Fibroblast of villous mesenchyme (primary cell): ENCODE results near the gene MCU. TPM values are rescaled to one million over a fixed set of nuclear protein-coding genes. Genes with fewer than 3 reads are reported as not detected.

Source experiments
- DNase-seq: peaks from one replicate; pipeline ENCODE4 v3.0.0-alpha.2; 2010; ENCODE audit warnings: low read depth
- H3K4me3 ChIP-seq: 2 replicates; pipeline ENCODE4 v1.5.1; 2011; ENCODE audit warnings: low read depth, mild to moderate bottlenecking, low read length
- total RNA-seq: library from RNA; depleted of rRNA; stranded (reverse); fragments of >200 nt; gene quantifications from 2 replicates; pipeline ENCODE4 v1.2.3, GENCODE V29; 2012
- TF ChIP-seq, protein P1 (sequence below): IDR thresholded peaks from 2 replicates; pipeline ENCODE4 v1.5.1; 2012; ENCODE audit warnings: low read depth, mild to moderate bottlenecking, low read length; ENCODE audit not compliant: insufficient read depth

MCU gene
- total RNA-seq, 1 donor, result 41.9 TPM

DNA sequence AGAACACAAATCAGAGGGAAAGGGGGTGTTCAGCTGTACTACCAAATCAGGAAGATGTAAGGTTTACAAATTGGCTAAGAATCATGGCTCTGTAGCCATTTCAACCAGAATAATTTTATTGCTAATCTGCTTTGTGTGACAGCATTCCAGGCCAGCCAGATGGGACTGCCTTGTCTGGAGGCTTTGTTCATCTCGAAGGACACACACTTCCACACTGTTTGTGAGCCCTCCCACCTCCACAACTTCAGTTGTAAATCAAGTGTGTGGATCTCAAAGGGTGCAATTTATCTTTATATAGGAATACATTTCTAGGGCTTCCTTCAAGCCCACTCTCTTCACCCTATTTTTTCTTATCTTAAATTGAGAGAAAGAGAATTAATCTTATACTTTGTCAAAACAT is 194.7 kb downstream of the MCU start:
- TF ChIP-seq, protein P1, sequence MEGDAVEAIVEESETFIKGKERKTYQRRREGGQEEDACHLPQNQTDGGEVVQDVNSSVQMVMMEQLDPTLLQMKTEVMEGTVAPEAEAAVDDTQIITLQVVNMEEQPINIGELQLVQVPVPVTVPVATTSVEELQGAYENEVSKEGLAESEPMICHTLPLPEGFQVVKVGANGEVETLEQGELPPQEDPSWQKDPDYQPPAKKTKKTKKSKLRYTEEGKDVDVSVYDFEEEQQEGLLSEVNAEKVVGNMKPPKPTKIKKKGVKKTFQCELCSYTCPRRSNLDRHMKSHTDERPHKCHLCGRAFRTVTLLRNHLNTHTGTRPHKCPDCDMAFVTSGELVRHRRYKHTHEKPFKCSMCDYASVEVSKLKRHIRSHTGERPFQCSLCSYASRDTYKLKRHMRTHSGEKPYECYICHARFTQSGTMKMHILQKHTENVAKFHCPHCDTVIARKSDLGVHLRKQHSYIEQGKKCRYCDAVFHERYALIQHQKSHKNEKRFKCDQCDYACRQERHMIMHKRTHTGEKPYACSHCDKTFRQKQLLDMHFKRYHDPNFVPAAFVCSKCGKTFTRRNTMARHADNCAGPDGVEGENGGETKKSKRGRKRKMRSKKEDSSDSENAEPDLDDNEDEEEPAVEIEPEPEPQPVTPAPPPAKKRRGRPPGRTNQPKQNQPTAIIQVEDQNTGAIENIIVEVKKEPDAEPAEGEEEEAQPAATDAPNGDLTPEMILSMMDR, result no peak
- no peak for DNase-seq
- H3K4me3 ChIP-seq, result no peak overlapping the region

DNA sequence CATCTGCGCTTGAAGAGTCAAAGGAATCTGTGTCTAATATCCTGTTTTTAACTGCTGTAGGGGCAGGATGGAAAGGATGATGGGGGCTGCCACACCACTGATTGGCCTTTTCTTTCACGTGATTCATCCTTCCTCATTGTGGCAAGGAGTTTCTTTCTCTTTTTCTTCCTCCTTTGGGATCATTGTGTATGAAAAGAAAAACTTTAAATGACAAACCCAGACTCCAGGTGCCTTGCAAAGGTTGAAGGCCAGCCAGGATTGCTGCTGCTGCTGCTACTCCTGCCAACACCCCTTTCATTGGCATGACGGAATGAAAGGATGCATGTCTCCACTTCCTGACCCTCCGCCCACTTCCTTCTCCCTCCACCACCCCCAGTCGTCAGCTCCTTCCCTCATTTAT is 195.1 kb downstream of the MCU start:
- H3K4me3 ChIP-seq, result no peak overlapping the region
- TF ChIP-seq, protein P1, result no peak
- DNase-seq, result no peak

DNA sequence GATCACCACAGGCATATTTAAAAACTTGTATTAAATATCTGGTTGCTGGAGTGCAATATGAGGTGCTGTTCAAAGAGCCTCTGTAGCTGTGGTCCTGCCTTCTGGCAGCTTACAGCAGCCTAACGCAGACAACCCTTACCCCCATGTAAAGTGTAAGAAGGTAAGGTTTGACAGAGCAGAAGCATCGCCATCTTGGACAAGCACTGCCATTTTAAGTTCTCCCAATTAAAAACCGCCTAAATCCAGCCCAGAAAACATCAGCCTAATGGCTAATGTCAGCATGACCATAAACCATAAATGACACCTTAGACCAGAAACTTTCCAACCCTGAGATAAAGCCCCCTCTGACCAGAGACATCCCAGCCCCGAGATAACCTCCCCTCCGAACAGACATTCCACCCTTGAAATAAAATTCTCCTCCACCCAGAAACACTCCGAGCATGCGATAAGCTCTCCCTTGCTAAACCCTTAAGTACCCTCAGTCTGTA is 196.3 kb downstream of the MCU start:
- TF ChIP-seq, protein P1, result no peak
- H3K4me3 ChIP-seq, result no peak overlapping the region
- DNase-seq, result peak; percentile 8

DNA sequence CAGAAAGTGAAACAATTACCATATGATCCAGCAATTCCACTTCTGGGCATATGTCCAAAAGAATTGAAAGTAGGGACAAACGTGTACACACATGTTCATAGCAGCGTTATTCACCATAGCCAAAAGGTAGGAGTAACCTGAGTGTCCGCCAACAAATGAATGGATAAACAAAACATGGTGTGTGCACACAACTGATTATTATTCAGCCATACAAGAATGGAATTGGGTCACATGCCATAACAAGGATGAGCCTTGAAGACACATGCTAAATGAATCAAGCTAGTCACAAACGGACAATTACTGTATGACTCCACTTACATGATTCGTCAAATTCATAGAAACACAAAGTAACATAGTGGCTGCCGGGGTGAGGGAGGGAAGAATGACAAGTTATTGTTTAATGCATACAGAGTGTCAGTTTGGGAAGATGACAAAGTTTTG is 197.5 kb downstream of the MCU start:
- H3K4me3 ChIP-seq, result no peak overlapping the region
- DNase-seq, result peak; percentile 44
- TF ChIP-seq, protein P1, result no peak

DNA sequence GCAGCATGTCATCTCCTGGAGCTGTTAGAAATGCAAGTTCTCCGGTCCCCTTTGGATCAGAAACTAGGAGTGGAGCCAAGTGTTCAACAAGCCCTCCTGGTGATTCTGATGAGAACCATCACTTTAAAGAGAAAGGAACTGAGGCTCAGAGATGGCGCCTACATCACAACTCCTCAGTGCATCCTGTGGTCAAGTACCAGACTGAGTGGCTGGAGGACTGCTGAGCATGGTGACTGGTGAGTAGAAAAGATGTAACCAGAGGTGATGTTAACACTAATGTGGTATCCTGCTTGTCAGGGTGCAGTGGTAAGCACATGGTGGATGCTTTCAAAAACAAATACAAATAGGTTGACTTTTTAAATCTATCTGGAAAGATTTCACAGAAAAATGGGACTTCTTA is 198.1 kb downstream of the MCU start:
- DNase-seq, result no peak
- TF ChIP-seq, protein P1, result no peak
- no peak overlapping the region for H3K4me3 ChIP-seq

DNA sequence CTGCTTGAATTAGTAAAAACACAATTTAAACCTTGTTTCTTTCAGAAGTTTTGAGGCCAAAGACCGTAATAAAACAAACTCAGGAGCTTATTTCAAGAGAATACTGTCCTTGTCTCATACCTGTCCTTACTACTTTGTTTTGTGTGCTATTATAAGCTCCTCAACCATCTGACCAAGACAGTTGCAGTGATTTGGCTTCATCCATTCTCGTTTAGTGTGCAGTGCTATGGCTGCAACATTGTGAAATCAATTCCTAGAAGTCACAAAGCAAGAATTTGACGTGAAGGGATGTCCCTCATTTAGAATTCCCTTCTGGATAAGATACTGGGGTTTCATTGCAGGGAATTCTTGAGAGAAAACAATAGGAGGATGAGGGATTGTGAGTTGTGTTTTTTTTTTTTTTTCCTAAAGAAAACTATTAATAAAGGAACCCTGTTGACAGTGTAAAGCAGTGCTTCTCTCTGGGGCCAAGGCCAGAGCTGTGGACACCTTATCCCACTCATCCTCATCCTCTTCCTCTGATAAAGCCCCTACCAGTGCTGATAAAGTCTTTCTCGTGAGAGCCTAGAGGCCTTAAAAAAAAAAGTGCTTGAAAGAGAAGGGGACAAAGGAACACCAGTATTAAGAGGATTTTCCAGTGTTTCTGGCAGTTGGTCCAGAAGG is 201.3 kb downstream of the MCU start, which contains the start of gene OIT3:
TSS of gene OIT3 (plus strand) at position 604 of the 663 bp plus-strand sequence. CDS start 60 bp downstream, outside the sequence.
- TF ChIP-seq, protein P1, result no peak
- H3K4me3 ChIP-seq, result no peak within 1 kb of the TSS
- no peak for DNase-seq

- H3K4me3 ChIP-seq, result no peak overlapping the region
- TF ChIP-seq, protein P1, result no peak
- no peak for DNase-seq
Measured at GRCh38 chr10:72895236-72895850, 203.4 kb downstream of the MCU start.
